GM12801 (cell line): ENCODE measurements around the gene DISC1.

Experiments
- TF ChIP-seq, protein P1 (sequence below): IDR thresholded peaks from one replicate; pipeline ENCODE4 v1.5.1; 2011; ENCODE audit warnings: control low read depth; ENCODE audit not compliant: insufficient read length; ENCODE audit errors: extremely low read depth

Gene DISC1

GRCh38 chr1:231708394-231708793, 81.8 kb downstream of the DISC1 start:
- TF ChIP-seq, protein P1, sequence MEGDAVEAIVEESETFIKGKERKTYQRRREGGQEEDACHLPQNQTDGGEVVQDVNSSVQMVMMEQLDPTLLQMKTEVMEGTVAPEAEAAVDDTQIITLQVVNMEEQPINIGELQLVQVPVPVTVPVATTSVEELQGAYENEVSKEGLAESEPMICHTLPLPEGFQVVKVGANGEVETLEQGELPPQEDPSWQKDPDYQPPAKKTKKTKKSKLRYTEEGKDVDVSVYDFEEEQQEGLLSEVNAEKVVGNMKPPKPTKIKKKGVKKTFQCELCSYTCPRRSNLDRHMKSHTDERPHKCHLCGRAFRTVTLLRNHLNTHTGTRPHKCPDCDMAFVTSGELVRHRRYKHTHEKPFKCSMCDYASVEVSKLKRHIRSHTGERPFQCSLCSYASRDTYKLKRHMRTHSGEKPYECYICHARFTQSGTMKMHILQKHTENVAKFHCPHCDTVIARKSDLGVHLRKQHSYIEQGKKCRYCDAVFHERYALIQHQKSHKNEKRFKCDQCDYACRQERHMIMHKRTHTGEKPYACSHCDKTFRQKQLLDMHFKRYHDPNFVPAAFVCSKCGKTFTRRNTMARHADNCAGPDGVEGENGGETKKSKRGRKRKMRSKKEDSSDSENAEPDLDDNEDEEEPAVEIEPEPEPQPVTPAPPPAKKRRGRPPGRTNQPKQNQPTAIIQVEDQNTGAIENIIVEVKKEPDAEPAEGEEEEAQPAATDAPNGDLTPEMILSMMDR = no peak

GRCh38 chr1:231714440-231714839, 87.8 kb downstream of the DISC1 start:
- TF ChIP-seq, protein P1 = no peak

GRCh38 chr1:231715816-231716722, 89.5 kb downstream of the DISC1 start:
- TF ChIP-seq, protein P1 = no peak

GRCh38 chr1:231716879-231717278, 90.3 kb downstream of the DISC1 start:
- TF ChIP-seq, protein P1 = no peak

DNA sequence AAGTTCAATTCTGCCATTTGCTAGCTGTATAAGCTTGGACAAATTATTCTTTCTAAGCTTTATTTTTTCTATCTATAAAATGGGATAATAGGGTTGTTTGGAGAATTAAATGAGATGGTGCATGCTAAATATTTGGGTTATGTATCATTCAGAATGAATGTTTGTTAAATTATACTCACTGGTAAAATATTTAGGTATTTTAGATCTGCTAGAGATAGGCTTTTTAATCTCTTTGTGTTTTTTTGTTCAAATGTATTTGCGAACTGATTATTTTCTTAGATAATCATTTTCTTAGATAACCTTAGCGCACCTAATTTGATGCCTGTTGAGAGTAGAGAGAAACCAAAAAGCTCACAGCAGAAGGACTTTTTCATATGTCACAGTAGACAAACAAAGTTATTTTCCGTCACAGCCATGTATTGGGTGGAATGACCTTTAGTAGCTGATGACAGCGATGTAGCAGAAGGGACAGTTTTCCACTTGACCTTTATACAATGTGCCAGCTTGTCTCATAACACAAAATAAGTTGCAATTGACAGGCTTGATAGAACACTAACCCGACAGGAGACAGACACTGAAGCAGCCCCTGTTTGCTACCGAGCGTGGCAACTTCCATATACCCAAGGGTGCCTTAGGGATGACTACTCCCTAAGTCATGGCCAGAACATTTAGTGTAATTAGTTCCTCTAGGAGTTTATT, 93.0 kb downstream of the DISC1 start:
- TF ChIP-seq, protein P1 = no peak

DNA sequence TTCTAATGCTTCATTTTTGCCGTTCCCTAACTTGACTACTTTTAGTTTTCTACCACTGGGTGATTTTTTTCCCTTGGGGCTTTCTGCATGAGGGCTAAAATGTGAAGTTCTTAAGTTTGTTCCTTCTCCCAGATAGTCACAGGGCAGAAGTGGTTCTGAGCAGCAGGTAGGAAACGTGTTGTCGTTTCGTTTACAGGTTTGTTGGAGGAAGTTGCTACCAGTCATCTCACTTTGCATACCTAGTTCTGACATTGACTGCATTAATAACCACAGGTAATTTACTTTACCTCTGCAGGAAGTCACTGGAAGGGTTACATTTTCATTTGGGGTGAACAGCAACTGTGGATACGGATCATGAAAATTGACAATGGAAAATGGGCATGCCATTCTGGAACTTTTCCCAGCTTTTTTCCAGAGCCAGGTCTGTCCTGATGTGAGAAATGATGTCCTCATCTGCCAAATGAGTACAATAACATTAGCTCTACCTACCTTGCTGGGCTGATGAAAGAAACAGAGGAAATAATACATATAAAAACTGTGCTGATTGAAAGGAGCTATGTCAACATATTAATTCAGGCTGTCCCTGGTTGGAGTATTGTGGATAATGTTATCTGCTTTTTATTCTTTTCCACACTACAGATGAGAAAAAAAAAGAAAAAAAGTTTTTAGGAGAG, 94.2 kb downstream of the DISC1 start:
- TF ChIP-seq, protein P1 = no peak

DNA sequence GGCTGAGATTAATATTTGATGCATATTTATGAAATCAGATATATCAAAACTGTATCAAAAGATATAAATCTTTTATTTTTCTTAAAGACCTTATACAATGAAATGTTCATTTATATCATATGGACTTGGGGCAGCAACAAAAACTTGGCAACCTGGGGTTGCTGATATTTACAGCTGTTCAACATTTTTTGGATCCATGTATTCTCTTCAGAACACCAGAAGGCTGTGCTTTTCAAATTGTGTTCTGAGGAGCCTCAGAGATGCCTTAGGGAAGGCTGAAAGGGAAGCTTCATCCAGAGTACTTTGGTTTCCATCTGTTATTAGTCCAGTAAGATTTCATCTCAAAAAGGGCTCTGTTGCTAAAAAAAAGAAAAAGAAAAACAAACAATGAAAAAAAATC, 94.8 kb downstream of the DISC1 start:
- TF ChIP-seq, protein P1 = no peak
